ENCODE data around the gene RBBP5.

Gene RBBP5

GRCh38 chr1:205053296-205053695 lies 68.5 kb downstream of the RBBP5 start:
- DNase-seq: no peak

GRCh38 chr1:205052690-205053089 lies 69.1 kb downstream of the RBBP5 start:
- DNase-seq: no peak

GRCh38 chr1:205049479-205049878 lies 72.3 kb downstream of the RBBP5 start:
- no peak for DNase-seq

GRCh38 chr1:205048382-205048781 lies 73.4 kb downstream of the RBBP5 start:
- no peak for DNase-seq

GRCh38 chr1:205047764-205048231 lies 74.0 kb downstream of the RBBP5 start:
- DNase-seq: no peak

GRCh38 chr1:205046870-205047269 lies 74.9 kb downstream of the RBBP5 start:
- DNase-seq: no peak

- no peak for DNase-seq
Observed at GRCh38 chr1:205045146-205045545, 76.6 kb downstream of the RBBP5 start.

- DNase-seq: no peak
Observed at GRCh38 chr1:205044741-205045140, 77.0 kb downstream of the RBBP5 start.

- no peak for DNase-seq
Observed at GRCh38 chr1:205043866-205044265, 77.9 kb downstream of the RBBP5 start.

GRCh38 chr1:205042911-205043806 lies 78.6 kb downstream of the RBBP5 start, which contains the start of gene CNTN2:
Gene CNTN2, plus strand, starts transcription at chr1:205043212. Its CDS starts 9,974 bp downstream, at chr1:205053186.
- no peak for DNase-seq

GRCh38 chr1:205041998-205042910 lies 79.5 kb downstream of the RBBP5 start:
- DNase-seq: no peak

- no peak for DNase-seq
Observed at GRCh38 chr1:205041001-205041715, 80.6 kb downstream of the RBBP5 start.

GRCh38 chr1:205038132-205038786 lies 83.5 kb downstream of the RBBP5 start:
- DNase-seq: no peak

GRCh38 chr1:205037539-205037938 lies 84.2 kb downstream of the RBBP5 start:
- no peak for DNase-seq
